ENCODE measurements around the gene PRG2. TPM values are rescaled to one million over a fixed set of nuclear protein-coding genes. Genes with fewer than 3 reads are reported as not detected.

The PRG2 gene, protein sequence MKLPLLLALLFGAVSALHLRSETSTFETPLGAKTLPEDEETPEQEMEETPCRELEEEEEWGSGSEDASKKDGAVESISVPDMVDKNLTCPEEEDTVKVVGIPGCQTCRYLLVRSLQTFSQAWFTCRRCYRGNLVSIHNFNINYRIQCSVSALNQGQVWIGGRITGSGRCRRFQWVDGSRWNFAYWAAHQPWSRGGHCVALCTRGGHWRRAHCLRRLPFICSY
- not detected in 5 replicates for total RNA-seq (2022; extraction: Qiagen RNA extraction)

DNA sequence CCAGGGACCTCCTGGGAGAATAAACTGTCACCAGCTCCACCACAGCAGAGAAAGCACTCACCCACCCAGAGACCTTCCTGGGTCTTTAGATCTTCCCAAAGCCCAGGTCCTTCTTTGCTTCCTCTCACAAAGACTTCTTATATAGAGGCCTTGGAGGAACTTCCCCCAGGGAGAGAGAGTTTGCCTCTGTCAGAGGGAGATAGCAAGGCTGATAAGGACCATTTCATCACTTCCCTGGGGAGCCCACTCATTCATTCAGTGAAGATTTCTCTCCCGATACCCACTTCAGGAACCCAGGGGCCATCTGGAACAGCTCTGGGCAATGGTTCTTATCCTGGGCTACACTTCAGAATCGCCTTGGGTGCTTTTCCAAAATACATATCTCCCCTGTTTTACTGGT lies at the start of gene PRG2:
PRG2 (minus strand) TSS at position 116 of the 400 bp plus-strand sequence. CDS start 706 bp downstream, outside the sequence.

DNA sequence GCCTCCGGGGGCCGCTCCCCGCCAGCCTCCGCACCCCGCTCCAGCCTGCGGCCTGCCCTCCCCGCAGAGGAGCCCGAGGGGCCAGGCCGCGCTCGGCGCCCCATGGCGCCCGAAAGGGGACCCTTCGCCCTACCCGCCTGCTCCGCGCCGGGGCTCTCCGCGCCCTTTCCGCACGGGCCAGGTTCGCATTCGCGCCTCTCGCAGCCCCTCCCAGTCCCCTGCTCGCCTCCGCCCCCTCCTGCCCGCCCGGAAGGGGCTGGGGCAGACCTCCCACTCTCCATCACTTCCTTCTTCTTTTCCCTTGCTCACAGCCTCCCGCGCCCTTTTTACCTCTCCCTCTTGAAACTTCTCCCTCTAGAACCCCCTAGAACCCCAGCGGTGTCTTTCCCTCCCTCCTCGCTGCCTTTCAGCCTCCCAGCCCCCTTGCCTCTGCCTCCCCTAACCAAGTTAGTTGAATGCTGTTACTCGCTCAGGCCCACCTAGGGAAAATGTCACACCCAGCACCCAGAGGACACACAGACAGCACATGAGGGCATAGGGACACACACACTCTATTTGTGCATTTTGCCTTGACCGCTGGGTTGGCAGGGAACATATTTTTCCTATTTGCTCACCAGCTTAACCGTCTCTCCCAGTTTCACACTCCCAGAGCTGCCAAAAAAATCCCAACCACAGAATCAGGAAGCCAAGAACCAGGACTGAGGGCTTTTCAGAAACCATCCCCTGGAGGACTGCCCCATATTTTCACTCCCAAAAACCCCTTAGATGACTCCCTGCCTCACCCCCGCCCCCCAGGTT lies 36.7 kb upstream of the PRG2 start, which contains the start of gene SLC43A3:
SLC43A3 (minus strand) TSS at position 193 of the 798 bp plus-strand sequence. CDS start 949 bp downstream, outside the sequence.

DNA sequence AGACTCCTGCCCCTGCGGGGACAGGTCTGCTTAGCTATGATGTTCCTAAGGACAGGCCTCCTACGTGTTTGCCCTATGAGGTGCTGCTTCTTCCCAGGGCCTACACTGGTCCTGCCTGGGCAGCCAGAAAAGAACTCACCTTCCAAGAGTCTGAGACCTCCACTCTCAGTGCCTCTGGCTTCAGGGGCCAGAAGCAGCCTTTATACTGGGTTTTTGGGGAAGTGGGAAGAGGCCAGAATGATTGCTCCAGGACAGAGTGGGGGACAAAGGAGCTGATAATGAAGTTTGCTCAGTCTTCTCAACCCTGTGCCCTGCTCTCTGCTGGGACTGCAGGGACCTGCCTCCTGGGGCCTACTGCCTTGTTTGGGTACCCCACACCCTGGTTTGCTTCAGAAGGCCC lies 9.5 kb downstream of the PRG2 start, which contains the start of gene PRG3:
PRG3 (minus strand) TSS at position 176 of the 400 bp plus-strand sequence. CDS start 442 bp downstream, outside the sequence.

DNA sequence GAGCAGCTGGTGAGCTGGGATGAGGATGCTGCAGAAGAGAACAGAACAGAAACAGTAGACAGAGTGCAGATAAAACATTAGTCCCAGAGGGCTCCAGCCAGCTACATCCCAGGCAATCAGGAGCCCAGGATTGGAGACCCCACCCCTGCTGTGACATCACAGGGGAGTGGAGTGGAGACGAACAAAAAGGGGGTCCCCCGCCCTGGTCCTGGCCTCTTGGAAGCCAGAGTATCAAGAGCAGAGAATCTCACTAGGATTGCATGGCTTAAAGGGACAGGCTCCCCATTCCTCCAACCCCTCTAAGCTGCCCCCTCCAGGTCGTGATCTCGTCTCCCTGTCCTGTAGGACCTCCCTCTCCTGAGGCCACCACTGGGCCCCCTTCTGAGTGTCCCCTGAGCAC lies 52.3 kb downstream of the PRG2 start, which contains the start of gene P2RX3:
P2RX3 (plus strand) TSS at position 211 of the 400 bp plus-strand sequence. CDS start 199 bp downstream, outside the sequence.

Other genes with a start within 250 kb of the PRG2 start
- gene LRRC55, start 208.7 kb downstream of the PRG2 start, total RNA-seq (2022; extraction: Qiagen RNA extraction) = 0.01 TPM in 1 of 5 replicates, not detected in the others
- 0.03 TPM in 2 of 5 replicates, not detected in the others for gene APLNR, start 153.4 kb downstream of the PRG2 start, total RNA-seq (2022; extraction: Qiagen RNA extraction)
- 71.3 to 92.2 TPM (median 88.9 TPM) in 5 replicates for gene TNKS1BP1, start 65.7 kb downstream of the PRG2 start, total RNA-seq (2022; extraction: Qiagen RNA extraction)
- gene SSRP1, start 54.8 kb downstream of the PRG2 start, total RNA-seq (2022; extraction: Qiagen RNA extraction) = 201 to 250 TPM (median 217 TPM) in 5 replicates
- 0.09 to 0.37 TPM (median 0.14 TPM) in 4 of 5 replicates, not detected in the other for gene P2RX3, start 52.3 kb downstream of the PRG2 start, total RNA-seq (2022; extraction: Qiagen RNA extraction)
- gene PRG3, start 9.5 kb downstream of the PRG2 start, total RNA-seq (2022; extraction: Qiagen RNA extraction) = not detected in 5 replicates
- gene SLC43A3, start 36.5 kb upstream of the PRG2 start, total RNA-seq (2022; extraction: Qiagen RNA extraction) = 0.27 to 1.0 TPM (median 0.33 TPM) in 5 replicates
- 44.0 to 92.2 TPM (median 83.4 TPM) in 5 replicates for gene RTN4RL2, start 69.9 kb upstream of the PRG2 start, total RNA-seq (2022; extraction: Qiagen RNA extraction)
- gene SLC43A1, start 125.1 kb upstream of the PRG2 start, total RNA-seq (2022; extraction: Qiagen RNA extraction) = 2.2 to 3.0 TPM (median 2.5 TPM) in 5 replicates
- gene TIMM10, start 140.1 kb upstream of the PRG2 start, total RNA-seq (2022; extraction: Qiagen RNA extraction) = 148 to 174 TPM (median 157 TPM) in 5 replicates
- not detected in 5 replicates for gene SMTNL1, start 146.9 kb upstream of the PRG2 start, total RNA-seq (2022; extraction: Qiagen RNA extraction)
- 36.8 to 45.5 TPM (median 44.8 TPM) in 5 replicates for gene UBE2L6, start 177.0 kb upstream of the PRG2 start, total RNA-seq (2022; extraction: Qiagen RNA extraction)
- gene SERPING1, start 207.0 kb upstream of the PRG2 start, total RNA-seq (2022; extraction: Qiagen RNA extraction) = 0.74 to 1.3 TPM (median 0.90 TPM) in 5 replicates